Type B pancreatic cell (in vitro differentiated cells): ENCODE measurements around the gene VSIR. TPM values are rescaled to one million over a fixed set of nuclear protein-coding genes. Genes with fewer than 3 reads are reported as not detected.

ENCODE experiments used
- DNase-seq: peaks from one replicate; pipeline ENCODE4 v3.0.0; 2021; ENCODE audit warnings: mixed read lengths; ENCODE audit not compliant: unreplicated experiment; ENCODE audit errors: extremely low spot score
- H3K27ac Mint-ChIP-seq: 2 replicates; pipeline ENCODE4 v1.8.0; 2021; ENCODE audit warnings: mild to moderate bottlenecking, mixed read lengths
- H3K27me3 Mint-ChIP-seq: 2 replicates; pipeline ENCODE4 v1.8.0; 2021; ENCODE audit warnings: mixed read lengths
- H3K36me3 Mint-ChIP-seq: 2 replicates; pipeline ENCODE4 v1.8.0; 2021; ENCODE audit warnings: mixed read lengths
- H3K4me1 Mint-ChIP-seq: one replicate; pipeline ENCODE4 v1.8.0; 2021; ENCODE audit warnings: mixed read lengths; ENCODE audit not compliant: unreplicated experiment
- H3K4me3 Mint-ChIP-seq: 2 replicates; pipeline ENCODE4 v1.8.0; 2021; ENCODE audit warnings: mild to moderate bottlenecking, mixed read lengths
- H3K9me3 Mint-ChIP-seq: 2 replicates; pipeline ENCODE4 v1.8.0; 2021; ENCODE audit warnings: mixed read lengths
- CTCF ChIP-seq: fragments of 200-600 bp; sonication (generic); conservative IDR thresholded peaks from 2 replicates; pipeline ENCODE4 v1.5.0; 2021; ENCODE audit warnings: antibody characterized with exemption, mild to moderate bottlenecking
- total RNA-seq: library from RNA; stranded (reverse); gene quantifications from 2 replicates; pipeline ENCODE4 v1.2.1, GENCODE V29; 2021; ENCODE audit warnings: low replicate concordance

VSIR gene
- total RNA-seq, 1 donor from 2014 or later: 47.0 TPM

GRCh38 chr10:71815515-71816130 is 42.3 kb upstream of the VSIR start:
- peaks cover 4% of the 10 kb centered on the region for H3K4me1 Mint-ChIP-seq
- no peaks in the 10 kb centered on the region for H3K9me3 Mint-ChIP-seq
- H3K27ac Mint-ChIP-seq: no peak overlapping the region
- no peak for TF ChIP-seq CTCF
- H3K27me3 Mint-ChIP-seq: no peaks in the 10 kb centered on the region
- H3K36me3 Mint-ChIP-seq: peaks cover 19% of the 10 kb centered on the region
- peak overlapping the region; percentile 54 for H3K4me3 Mint-ChIP-seq
- DNase-seq: no peak

- Mint-ChIP-seq H3K27ac (no peak overlapping the region), H3K9me3 (no peaks in the 10 kb centered on the region), H3K36me3 (peaks cover 19% of the 10 kb centered on the region), H3K4me3 (no peak overlapping the region), H3K27me3 (no peaks in the 10 kb centered on the region), H3K4me1 (peaks cover 4% of the 10 kb centered on the region)
- peak; percentile 34 for TF ChIP-seq CTCF
- DNase-seq: no peak
These were observed 41.6 kb upstream of the VSIR start for GRCh38 chr10:71814922-71815411.

- Mint-ChIP-seq H3K4me1 (peaks cover 4% of the 10 kb centered on the region), H3K4me3 (no peak overlapping the region), H3K9me3 (no peaks in the 10 kb centered on the region), H3K27ac (no peak overlapping the region), H3K27me3 (peaks cover 3% of the 10 kb centered on the region), H3K36me3 (peaks cover 19% of the 10 kb centered on the region)
- no peak for TF ChIP-seq CTCF
- no peak for DNase-seq
These were observed 39.7 kb upstream of the VSIR start for GRCh38 chr10:71812913-71813590.

- H3K27ac Mint-ChIP-seq: no peak overlapping the region
- DNase-seq: no peak
These were observed 38.9 kb upstream of the VSIR start for GRCh38 chr10:71812016-71812912.

More at GRCh38 chr10:71812016-71812912, 38.9 kb upstream of the VSIR start:
- Mint-ChIP-seq H3K36me3 (peaks cover 15% of the 10 kb centered on the region), H3K27me3 (peaks cover 5% of the 10 kb centered on the region), H3K9me3 (no peaks in the 10 kb centered on the region), H3K4me3 (no peak overlapping the region), H3K4me1 (peaks cover 4% of the 10 kb centered on the region)
- TF ChIP-seq CTCF: peak; percentile 75
